ENCODE measurements around the gene PGA4.

DNA sequence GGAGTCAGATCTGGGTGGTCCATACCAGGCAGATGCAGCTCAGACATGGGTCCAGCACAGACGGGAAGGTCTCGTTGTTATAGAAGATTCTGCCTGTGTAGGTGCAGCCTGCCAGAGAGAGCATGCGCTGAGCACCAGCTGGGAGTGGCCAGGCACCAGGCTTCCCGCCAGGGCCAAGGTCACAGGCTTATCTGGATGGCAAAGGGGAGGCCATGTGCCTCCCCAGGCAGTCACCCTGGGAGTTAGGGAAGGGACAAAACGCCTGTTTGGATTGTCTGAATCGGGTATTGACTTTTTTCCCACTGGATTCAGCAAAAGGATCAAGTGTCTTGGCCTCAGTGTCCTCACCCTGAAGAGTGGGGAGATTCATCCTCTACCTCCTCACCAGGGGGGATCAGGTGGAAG, 45.3 kb downstream of the PGA4 start:
- TF ChIP-seq, protein P1, sequence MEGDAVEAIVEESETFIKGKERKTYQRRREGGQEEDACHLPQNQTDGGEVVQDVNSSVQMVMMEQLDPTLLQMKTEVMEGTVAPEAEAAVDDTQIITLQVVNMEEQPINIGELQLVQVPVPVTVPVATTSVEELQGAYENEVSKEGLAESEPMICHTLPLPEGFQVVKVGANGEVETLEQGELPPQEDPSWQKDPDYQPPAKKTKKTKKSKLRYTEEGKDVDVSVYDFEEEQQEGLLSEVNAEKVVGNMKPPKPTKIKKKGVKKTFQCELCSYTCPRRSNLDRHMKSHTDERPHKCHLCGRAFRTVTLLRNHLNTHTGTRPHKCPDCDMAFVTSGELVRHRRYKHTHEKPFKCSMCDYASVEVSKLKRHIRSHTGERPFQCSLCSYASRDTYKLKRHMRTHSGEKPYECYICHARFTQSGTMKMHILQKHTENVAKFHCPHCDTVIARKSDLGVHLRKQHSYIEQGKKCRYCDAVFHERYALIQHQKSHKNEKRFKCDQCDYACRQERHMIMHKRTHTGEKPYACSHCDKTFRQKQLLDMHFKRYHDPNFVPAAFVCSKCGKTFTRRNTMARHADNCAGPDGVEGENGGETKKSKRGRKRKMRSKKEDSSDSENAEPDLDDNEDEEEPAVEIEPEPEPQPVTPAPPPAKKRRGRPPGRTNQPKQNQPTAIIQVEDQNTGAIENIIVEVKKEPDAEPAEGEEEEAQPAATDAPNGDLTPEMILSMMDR (IDR thresholded peaks at IDR 0.05; ENCODE audit: extremely low read depth in 1 of 2, insufficient read depth in 1 of 2, low read depth in 1 of 2, low read length in 2 of 2) = no peak
- TF ChIP-seq POLR2A (IDR thresholded peaks at IDR 0.05; ENCODE audit: low read depth, low read length) (no peak), EZH2 (IDR thresholded peaks at IDR 0.05; ENCODE audit: borderline replicate concordance, low read depth, low read length, severe bottlenecking) (no peak), POLR2AphosphoS5 (IDR thresholded peaks at IDR 0.05; ENCODE audit: insufficient read depth, low read depth, low read length) (no peak), JUN (IDR thresholded peaks at IDR 0.05; ENCODE audit: borderline replicate concordance, insufficient read depth, insufficient read length, low read depth) (no peak), MYC (IDR thresholded peaks at IDR 0.05; ENCODE audit: low read depth, low read length) (no peak)
- TF ChIP-seq, protein P2, sequence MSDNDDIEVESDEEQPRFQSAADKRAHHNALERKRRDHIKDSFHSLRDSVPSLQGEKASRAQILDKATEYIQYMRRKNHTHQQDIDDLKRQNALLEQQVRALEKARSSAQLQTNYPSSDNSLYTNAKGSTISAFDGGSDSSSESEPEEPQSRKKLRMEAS (IDR thresholded peaks at IDR 0.05; ENCODE audit: insufficient read depth, insufficient read length) = no peak

Data from endothelial cell of umbilical vein (primary cell).